HepG2 (cell line): ENCODE data around the gene LEPROT. TPM values are rescaled to one million over a fixed set of nuclear protein-coding genes. Genes with fewer than 3 reads are reported as not detected.

Experiments used
- ATF4 ChIP-seq, 2 experiments: fragments of 450-650 bp in 1 of 2; sonication (generic) in 1 of 2; formaldehyde crosslinking; IDR thresholded peaks; 2 replicates each; pipeline versions ENCODE4 v1.5.0 to v1.8.0; 2020 to 2022; ENCODE audit warnings: mild to moderate bottlenecking in 1 of 2, missing genetic modification reagents in 1 of 2
- ELF3 ChIP-seq: IDR thresholded peaks from 2 replicates; pipeline ENCODE4 v1.6.1; 2016; ENCODE audit warnings: missing genetic modification reagents, missing compliant biosample characterization
- FOSL1 ChIP-seq: sonication (generic); formaldehyde crosslinking; IDR thresholded peaks from 2 replicates; pipeline ENCODE4 v1.9.0; 2021; ENCODE audit warnings: missing genetic modification reagents, borderline replicate concordance
- GABPB1 ChIP-seq: IDR thresholded peaks from 2 replicates; pipeline ENCODE4 v1.6.1; 2016; ENCODE audit warnings: mild to moderate bottlenecking, missing genetic modification reagents, moderate library complexity, missing compliant biosample characterization
- GTF2F1 ChIP-seq: fragments of 150-350 bp; IDR thresholded peaks from 2 replicates; pipeline ENCODE4 v1.6.1; 2014; ENCODE audit warnings: low read length
- MYPOP ChIP-seq: sonication (generic); formaldehyde crosslinking; IDR thresholded peaks from 2 replicates; pipeline ENCODE4 v1.8.1; 2023; ENCODE audit warnings: mild to moderate bottlenecking, moderate library complexity, missing genetic modification reagents
- RERE ChIP-seq: IDR thresholded peaks from 2 replicates; pipeline ENCODE4 v1.6.1; 2016; ENCODE audit warnings: low read depth, missing genetic modification reagents, missing compliant biosample characterization
- SMARCC2 ChIP-seq: fragments of 450-650 bp; IDR thresholded peaks from 2 replicates; pipeline ENCODE4 v1.6.1; 2017; ENCODE audit warnings: antibody characterized with exemption, mild to moderate bottlenecking
- YY1 ChIP-seq: IDR thresholded peaks from 2 replicates; pipeline ENCODE4 v1.6.1; 2011; ENCODE audit warnings: low read length, low read depth, moderate library complexity, mild to moderate bottlenecking; ENCODE audit not compliant: insufficient read depth, insufficient replicate concordance
- ZEB1 ChIP-seq: IDR thresholded peaks from 2 replicates; pipeline ENCODE4 v1.6.1; 2012; ENCODE audit warnings: mild to moderate bottlenecking, low read depth, inconsistent platforms; ENCODE audit not compliant: insufficient replicate concordance
- ZNF205 ChIP-seq: IDR thresholded peaks from 2 replicates; pipeline ENCODE4 v1.6.1; 2018; ENCODE audit warnings: missing biosample characterization, missing genetic modification reagents
- ZNF326 ChIP-seq: sonication (generic); formaldehyde crosslinking; IDR thresholded peaks from 2 replicates; pipeline ENCODE4 v1.4.0; 2020; ENCODE audit warnings: missing genetic modification reagents, borderline replicate concordance
- ZNF354B ChIP-seq: sonication (generic); formaldehyde crosslinking; IDR thresholded peaks from 2 replicates; pipeline ENCODE4 v1.8.0; 2022; ENCODE audit warnings: mild to moderate bottlenecking, missing genetic modification reagents
- ZNF780A ChIP-seq: sonication (generic); formaldehyde crosslinking; IDR thresholded peaks from 2 replicates; pipeline ENCODE4 v1.8.0; 2022; ENCODE audit warnings: mild to moderate bottlenecking, missing genetic modification reagents, moderate library complexity
- polyA plus RNA-seq, 8 experiments: library from polyadenylated mRNA; depleted of rRNA in 3 of 8; stranded (reverse) in 7 of 8; unstranded in 1 of 8; fragments of >200 nt; fragmentation: Illumina TruSeq in 4 of 8; extraction: Trizol in 4 of 8; gene quantifications; 2 replicates each; pipeline versions ENCODE4 v1.2.1 to v1.2.3, GENCODE V29; 2011 to 2016; ENCODE audit warnings: low read depth in 4 of 8, missing spikeins in 1 of 8, mixed read lengths in 1 of 8; ENCODE audit not compliant: insufficient read depth in 1 of 8
- total RNA-seq, 5 experiments: library from RNA; depleted of rRNA; stranded (reverse); fragments of >200 nt; fragmentation: Illumina TruSeq; extraction: Trizol; gene quantifications; 2 replicates each; pipeline ENCODE4 v1.2.3, GENCODE V29; 2016; ENCODE audit warnings: low read depth in 1 of 5
- TF ChIP-seq, protein P1 (sequence below): sonication (generic); formaldehyde crosslinking; IDR thresholded peaks from 2 replicates; pipeline ENCODE4 v1.5.0; 2020; ENCODE audit warnings: missing genetic modification reagents
- TF ChIP-seq, protein P2 (sequence below): sonication (generic); formaldehyde crosslinking; IDR thresholded peaks from 2 replicates; pipeline ENCODE4 v1.4.0; 2020; ENCODE audit warnings: missing genetic modification reagents, borderline replicate concordance

Gene LEPROT
- total and polyA plus RNA-seq, 2 of the 13 experiments (the other 11 are each of a cell fraction or from before 2014, with no cell fraction given) = 36.8 to 51.4 TPM

DNA sequence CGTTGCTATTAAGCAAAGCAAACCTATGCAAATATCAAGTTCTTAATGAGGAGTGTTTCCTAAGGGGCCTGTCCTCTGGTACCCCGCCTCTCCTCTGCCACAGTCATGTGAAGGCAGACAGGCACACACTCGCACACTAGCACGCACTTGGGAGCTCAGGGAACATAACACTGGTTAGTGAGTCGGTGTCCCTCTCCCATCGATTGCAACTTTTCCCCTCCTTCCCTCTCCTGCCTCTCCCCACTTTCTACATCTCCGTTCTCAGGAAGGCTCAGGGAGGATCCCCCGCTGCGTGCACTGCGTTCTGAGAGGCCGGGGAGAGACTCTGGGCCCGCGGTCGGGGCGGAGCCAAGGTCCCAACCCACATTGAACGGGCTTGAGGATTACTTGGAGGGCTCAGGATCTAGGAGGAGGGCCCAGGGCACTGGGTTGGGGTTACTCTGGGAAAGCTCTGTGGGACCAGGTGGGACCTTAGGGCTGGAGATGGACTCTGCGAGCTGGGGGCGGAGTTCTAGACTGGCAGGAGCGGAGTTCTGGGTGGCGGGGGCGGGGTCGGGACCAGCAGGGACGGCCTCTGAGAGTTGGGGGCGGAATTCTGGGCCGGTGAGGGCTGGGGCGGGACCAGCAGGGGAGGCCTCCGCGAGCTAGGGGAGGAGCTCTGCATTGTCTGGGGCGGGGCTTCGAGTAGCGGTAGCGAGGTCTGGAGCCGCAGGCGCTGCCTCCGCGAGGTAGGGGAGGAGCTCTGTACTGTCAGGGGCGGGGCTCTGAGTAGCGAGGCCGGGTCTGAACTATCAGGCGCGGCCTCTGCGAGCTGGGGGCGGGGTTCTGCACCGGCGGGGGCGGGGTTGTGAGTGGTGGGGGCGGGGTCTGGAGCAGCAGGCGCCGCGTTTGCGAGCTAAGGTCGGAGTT is 533 bp upstream of the LEPROT start (continued):
- TF ChIP-seq RERE (CRISPR knock-in tag) (no peak), ZNF326 (CRISPR knock-in tag) (no peak), ATF4 (CRISPR knock-in tag; IDR thresholded peaks at IDR 0.05) (no peak), ZEB1 (no peak), MYPOP (CRISPR knock-in tag) (peak; percentile 18; the same call in 1 of the 2 replicates), ZNF354B (CRISPR knock-in tag) (no peak), SMARCC2 (no peak), ZNF205 (CRISPR knock-in tag) (no peak), FOSL1 (CRISPR knock-in tag) (no peak), ZNF780A (CRISPR knock-in tag) (peak; percentile 49; the same call in 1 of the 2 replicates), GABPB1 (CRISPR knock-in tag) (no peak), GTF2F1 (no peak), ELF3 (CRISPR knock-in tag) (no peak), YY1 (no peak)
- TF ChIP-seq, protein P1, sequence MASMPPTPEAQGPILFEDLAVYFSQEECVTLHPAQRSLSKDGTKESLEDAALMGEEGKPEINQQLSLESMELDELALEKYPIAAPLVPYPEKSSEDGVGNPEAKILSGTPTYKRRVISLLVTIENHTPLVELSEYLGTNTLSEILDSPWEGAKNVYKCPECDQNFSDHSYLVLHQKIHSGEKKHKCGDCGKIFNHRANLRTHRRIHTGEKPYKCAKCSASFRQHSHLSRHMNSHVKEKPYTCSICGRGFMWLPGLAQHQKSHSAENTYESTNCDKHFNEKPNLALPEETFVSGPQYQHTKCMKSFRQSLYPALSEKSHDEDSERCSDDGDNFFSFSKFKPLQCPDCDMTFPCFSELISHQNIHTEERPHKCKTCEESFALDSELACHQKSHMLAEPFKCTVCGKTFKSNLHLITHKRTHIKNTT (CRISPR knock-in tag) = no peak
- TF ChIP-seq, protein P2, sequence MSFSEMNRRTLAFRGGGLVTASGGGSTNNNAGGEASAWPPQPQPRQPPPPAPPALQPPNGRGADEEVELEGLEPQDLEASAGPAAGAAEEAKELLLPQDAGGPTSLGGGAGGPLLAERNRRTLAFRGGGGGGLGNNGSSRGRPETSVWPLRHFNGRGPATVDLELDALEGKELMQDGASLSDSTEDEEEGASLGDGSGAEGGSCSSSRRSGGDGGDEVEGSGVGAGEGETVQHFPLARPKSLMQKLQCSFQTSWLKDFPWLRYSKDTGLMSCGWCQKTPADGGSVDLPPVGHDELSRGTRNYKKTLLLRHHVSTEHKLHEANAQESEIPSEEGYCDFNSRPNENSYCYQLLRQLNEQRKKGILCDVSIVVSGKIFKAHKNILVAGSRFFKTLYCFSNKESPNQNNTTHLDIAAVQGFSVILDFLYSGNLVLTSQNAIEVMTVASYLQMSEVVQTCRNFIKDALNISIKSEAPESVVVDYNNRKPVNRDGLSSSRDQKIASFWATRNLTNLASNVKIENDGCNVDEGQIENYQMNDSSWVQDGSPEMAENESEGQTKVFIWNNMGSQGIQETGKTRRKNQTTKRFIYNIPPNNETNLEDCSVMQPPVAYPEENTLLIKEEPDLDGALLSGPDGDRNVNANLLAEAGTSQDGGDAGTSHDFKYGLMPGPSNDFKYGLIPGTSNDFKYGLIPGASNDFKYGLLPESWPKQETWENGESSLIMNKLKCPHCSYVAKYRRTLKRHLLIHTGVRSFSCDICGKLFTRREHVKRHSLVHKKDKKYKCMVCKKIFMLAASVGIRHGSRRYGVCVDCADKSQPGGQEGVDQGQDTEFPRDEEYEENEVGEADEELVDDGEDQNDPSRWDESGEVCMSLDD = no peak
